ENCODE measurements around the gene LIME1.

LIME1 gene

GRCh38 chr20:63746751-63747315, 10.4 kb downstream of the LIME1 start:
- no peak overlapping the region for H3K4me3 ChIP-seq (ENCODE audit: low read depth, low read length)
- TF ChIP-seq CTCF (conservative IDR thresholded peaks at IDR 0.05; ENCODE audit: low read depth, low read length) = no peak
- no peak for DNase-seq (ENCODE audit: low read depth)

- no peak for DNase-seq (ENCODE audit: low read depth)
- TF ChIP-seq CTCF (conservative IDR thresholded peaks at IDR 0.05; ENCODE audit: low read depth, low read length) = no peak
- H3K4me3 ChIP-seq (ENCODE audit: low read depth, low read length) = no peak overlapping the region
Observed at GRCh38 chr20:63747622-63748069, 11.2 kb downstream of the LIME1 start.

DNA sequence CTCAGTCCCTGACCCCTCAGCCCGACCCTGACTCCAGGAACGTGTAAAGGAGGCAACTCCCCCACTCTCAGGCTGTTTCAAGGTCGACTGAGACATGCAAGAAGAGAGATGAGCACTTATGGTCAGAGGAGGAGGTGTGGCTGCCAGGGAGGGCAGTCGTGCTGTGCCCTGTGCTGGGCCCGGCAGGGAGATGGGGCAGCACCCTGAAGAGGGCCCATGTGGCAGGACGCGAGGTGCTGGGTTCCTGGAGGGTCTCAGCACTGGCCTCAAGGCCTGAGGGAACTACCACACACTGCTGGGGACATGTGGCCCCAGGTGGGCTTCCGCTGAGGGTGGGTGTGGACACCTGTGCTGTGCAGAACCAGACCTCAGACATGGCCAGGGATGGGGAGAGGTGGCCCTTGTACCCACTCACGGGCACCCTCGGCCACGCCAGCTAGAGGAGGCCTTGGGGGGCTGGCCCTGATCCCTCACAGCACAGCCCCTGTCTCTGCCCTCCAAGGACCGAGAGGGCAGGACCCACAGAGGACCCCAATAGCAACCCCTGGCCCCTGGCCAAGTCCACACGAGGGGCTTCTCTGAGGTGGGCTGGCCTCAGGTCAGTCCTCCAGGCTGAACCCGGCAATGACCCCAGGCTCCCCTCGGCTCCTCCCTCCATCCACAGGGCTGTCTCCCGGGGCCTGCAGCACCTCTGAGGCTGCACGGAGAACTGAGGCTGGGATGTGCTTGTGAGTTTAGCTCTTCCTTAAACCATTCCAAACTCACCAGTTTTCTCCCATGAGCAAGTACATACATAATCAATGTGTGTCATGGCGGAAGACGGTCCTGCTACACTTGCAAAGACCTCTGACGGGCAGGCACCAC, 11.8 kb downstream of the LIME1 start:
- DNase-seq (ENCODE audit: low read depth) = no peak

GRCh38 chr20:63748934-63749270, 12.4 kb downstream of the LIME1 start:
- no peak for TF ChIP-seq CTCF (conservative IDR thresholded peaks at IDR 0.05; ENCODE audit: low read depth, low read length)
- no peak overlapping the region for H3K4me3 ChIP-seq (ENCODE audit: low read depth, low read length)
- DNase-seq (ENCODE audit: low read depth) = no peak

More for the DNA sequence above, 11.8 kb downstream of the LIME1 start:
- no peak overlapping the region for H3K4me3 ChIP-seq (ENCODE audit: low read depth, low read length)
- no peak for TF ChIP-seq CTCF (conservative IDR thresholded peaks at IDR 0.05; ENCODE audit: low read depth, low read length)

DNA sequence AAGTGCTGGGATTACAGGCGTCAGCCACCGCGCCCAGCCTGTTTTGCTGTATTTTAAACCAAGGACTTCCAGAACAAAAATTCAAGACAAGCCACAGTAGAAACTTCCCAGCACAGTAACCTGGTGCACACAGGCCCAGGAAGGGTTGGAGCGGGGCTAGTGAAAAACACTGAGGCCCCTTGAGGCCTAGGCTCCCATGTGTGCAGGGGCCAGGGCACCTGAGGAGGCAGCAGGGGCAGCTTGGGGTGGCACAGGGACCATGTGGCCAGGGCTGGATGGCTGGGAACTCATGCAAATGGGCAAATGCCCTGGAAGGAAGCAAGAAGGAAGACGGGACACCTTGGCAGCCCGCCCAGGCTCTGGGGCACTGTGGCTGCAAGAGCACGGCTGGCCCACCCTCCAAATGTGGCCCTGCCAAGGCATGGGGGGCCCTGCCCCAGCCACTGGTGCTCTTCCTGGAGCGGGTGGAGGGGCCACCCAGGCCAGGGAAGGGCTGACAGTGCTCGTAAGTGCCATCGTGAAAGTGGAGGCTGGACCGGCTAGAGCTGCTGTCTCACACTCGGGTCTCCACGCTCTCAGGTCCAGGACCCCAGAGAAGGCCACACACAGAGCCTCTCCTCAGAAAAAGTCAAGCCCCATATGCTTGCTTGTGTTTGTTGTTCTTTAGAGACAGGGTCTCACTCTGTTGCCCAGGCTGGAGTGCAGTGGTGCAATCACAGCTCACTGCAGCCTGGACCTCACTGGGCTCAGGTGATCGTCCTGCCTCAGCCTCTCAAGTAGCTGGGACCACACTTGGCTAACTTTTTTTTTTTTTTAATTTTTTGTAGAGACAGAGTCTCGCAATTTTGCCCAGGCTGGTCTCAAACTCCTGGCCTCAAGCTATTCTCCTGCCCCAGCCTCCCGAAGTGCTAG, 13.4 kb downstream of the LIME1 start:
- DNase-seq (ENCODE audit: low read depth) = no peak
- no peak for TF ChIP-seq CTCF (conservative IDR thresholded peaks at IDR 0.05; ENCODE audit: low read depth, low read length)
- H3K4me3 ChIP-seq (ENCODE audit: low read depth, low read length) = no peak overlapping the region

DNA sequence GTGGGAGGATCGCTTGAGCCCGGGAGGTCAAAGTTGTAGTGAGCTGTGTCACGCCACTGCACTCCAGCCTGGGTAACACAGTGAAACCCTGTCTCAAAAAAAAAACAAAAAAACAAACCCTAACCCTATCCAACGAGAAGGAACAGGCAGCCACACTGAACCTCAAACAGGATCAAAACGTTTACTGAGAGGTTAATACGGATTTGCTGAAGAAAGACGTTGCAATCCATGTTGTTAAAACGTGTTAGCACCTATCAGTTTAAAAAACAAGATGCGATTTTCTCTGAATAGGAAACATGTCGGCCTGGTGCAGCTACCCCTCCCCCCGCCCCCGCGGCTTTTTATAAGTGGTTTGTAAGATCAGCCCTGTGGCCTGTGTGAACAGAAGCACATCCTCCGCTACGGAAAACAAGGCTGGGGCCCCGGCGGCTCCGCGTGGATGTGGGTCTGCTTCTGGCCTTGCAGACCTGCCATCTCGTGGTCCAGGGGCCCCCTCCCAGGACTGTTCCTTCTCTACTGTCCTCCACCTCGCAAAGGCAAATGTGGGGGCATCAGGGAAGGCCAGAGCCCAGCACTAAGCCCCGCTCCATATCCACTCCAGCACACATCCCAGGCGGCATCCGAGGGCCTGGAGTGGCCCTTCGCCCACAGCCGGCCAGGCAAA, 14.5 kb downstream of the LIME1 start:
- no peak for TF ChIP-seq CTCF (conservative IDR thresholded peaks at IDR 0.05; ENCODE audit: low read depth, low read length)
- DNase-seq (ENCODE audit: low read depth) = no peak
- H3K4me3 ChIP-seq (ENCODE audit: low read depth, low read length) = no peak overlapping the region
